ENCODE data around the gene DCLK1. TPM values are rescaled to one million over a fixed set of nuclear protein-coding genes. Genes with fewer than 3 reads are reported as not detected.

The DCLK1 gene
- total RNA-seq, 1 experiment from 2014 or later = not detected

GRCh38 chr13:35979361-35979951, 151.7 kb downstream of the DCLK1 start:
- CTCF ChIA-PET = interaction anchor here (1.3 kb wide), 2 partner anchors 296 to 757 kb away, joined by 5 read pairs; no protein-coding TSS in a partner anchor
- intact Hi-C loops (cut with micrococcal nuclease; ENCODE audit: unreplicated experiment) = loop anchor here (2.0 kb wide), 1 partner anchor 757 kb away; no protein-coding TSS in a partner anchor
- POLR2A ChIA-PET = no interaction called here
- Mint-ChIP-seq H3K27ac (ENCODE audit: unreplicated experiment) (no peak overlapping the region), H3K9me3 (ENCODE audit: unreplicated experiment) (peaks cover 10% of the 10 kb centered on the region), H3K36me3 (ENCODE audit: insufficient read depth, unreplicated experiment) (no peaks in the 10 kb centered on the region), H3K27me3 (ENCODE audit: insufficient read depth, unreplicated experiment) (peaks cover 3% of the 10 kb centered on the region), H3K4me3 (ENCODE audit: unreplicated experiment) (no peak overlapping the region), H3K4me1 (ENCODE audit: low read depth, unreplicated experiment) (no peaks in the 10 kb centered on the region)
- H3K4me3 ChIP-seq (ENCODE audit: low read depth, low read length) = no peak overlapping the region
- BruUV-seq (replicated peaks) = no TSS peak
- no peak for DNase-seq
- no peaks in the 10 kb centered on the region for H3K4me1 ChIP-seq
- no peak for TF ChIP-seq CTCF (IDR thresholded peaks at IDR 0.05; ENCODE audit: insufficient read depth in 1 of 2, low read depth in 1 of 2, low read length in 1 of 2, severe bottlenecking in 1 of 2, unreplicated experiment in 1 of 2)
- H3K36me3 ChIP-seq (ENCODE audit: control insufficient read depth, insufficient read depth, low read length) = no peaks in the 10 kb centered on the region
- H3K27me3 ChIP-seq (replicated peaks; ENCODE audit: control insufficient read depth, insufficient read depth, low read length) = no peaks in the 10 kb centered on the region
- H3K9me3 ChIP-seq = no peaks in the 10 kb centered on the region

GRCh38 chr13:35978607-35979316, 152.4 kb downstream of the DCLK1 start:
- no TSS peak for BruUV-seq (replicated peaks)
- Histone ChIP-seq H3K4me1 (no peaks in the 10 kb centered on the region), H3K4me3 (ENCODE audit: low read depth, low read length) (no peak overlapping the region), H3K36me3 (ENCODE audit: control insufficient read depth, insufficient read depth, low read length) (no peaks in the 10 kb centered on the region), H3K27me3 (replicated peaks; ENCODE audit: control insufficient read depth, insufficient read depth, low read length) (no peaks in the 10 kb centered on the region), H3K9me3 (no peaks in the 10 kb centered on the region)
- ChIA-PET CTCF (interaction anchor here (0.6 to 1.3 kb wide), 3 partner anchors 222 to 757 kb away, joined by 4 to 5 read pairs (median 5); no protein-coding TSS in a partner anchor), POLR2A (no interaction called here)
- TF ChIP-seq CTCF (IDR thresholded peaks at IDR 0.05; ENCODE audit: insufficient read depth in 1 of 2, low read depth in 1 of 2, low read length in 1 of 2, severe bottlenecking in 1 of 2, unreplicated experiment in 1 of 2) = peak; percentile 54 to 84
- no peak overlapping the region for H3K4me3 Mint-ChIP-seq (ENCODE audit: unreplicated experiment)
- no peak overlapping the region for H3K27ac Mint-ChIP-seq (ENCODE audit: unreplicated experiment)
- DNase-seq = peak in 1 of 2 experiments; percentile 51
- no peaks in the 10 kb centered on the region for H3K36me3 Mint-ChIP-seq (ENCODE audit: insufficient read depth, unreplicated experiment)
- peaks cover 10% of the 10 kb centered on the region for H3K9me3 Mint-ChIP-seq (ENCODE audit: unreplicated experiment)
- intact Hi-C loops (cut with micrococcal nuclease; ENCODE audit: unreplicated experiment) = loop anchor here (1.0 to 2.0 kb wide), 2 partner anchors 297 to 758 kb away; no protein-coding TSS in a partner anchor
- peaks cover 3% of the 10 kb centered on the region for H3K27me3 Mint-ChIP-seq (ENCODE audit: insufficient read depth, unreplicated experiment)
- H3K4me1 Mint-ChIP-seq (ENCODE audit: low read depth, unreplicated experiment) = no peaks in the 10 kb centered on the region

- no peak for TF ChIP-seq CTCF (IDR thresholded peaks at IDR 0.05; ENCODE audit: insufficient read depth in 1 of 2, low read depth in 1 of 2, low read length in 1 of 2, severe bottlenecking in 1 of 2, unreplicated experiment in 1 of 2)
- CTCF ChIA-PET = interaction anchor here (1.2 kb wide), 1 partner anchor 298 kb away, joined by 7 read pairs; no protein-coding TSS in a partner anchor
- Histone ChIP-seq H3K4me3 (ENCODE audit: low read depth, low read length) (no peak overlapping the region), H3K36me3 (ENCODE audit: control insufficient read depth, insufficient read depth, low read length) (no peaks in the 10 kb centered on the region), H3K4me1 (no peaks in the 10 kb centered on the region), H3K27me3 (replicated peaks; ENCODE audit: control insufficient read depth, insufficient read depth, low read length) (no peaks in the 10 kb centered on the region), H3K9me3 (no peaks in the 10 kb centered on the region)
- H3K9me3 Mint-ChIP-seq (ENCODE audit: unreplicated experiment) = peaks cover 6% of the 10 kb centered on the region
- no peak overlapping the region for H3K4me3 Mint-ChIP-seq (ENCODE audit: unreplicated experiment)
- peaks cover 4% of the 10 kb centered on the region for H3K27me3 Mint-ChIP-seq (ENCODE audit: insufficient read depth, unreplicated experiment)
- no peaks in the 10 kb centered on the region for H3K36me3 Mint-ChIP-seq (ENCODE audit: insufficient read depth, unreplicated experiment)
- POLR2A ChIA-PET = no interaction called here
- BruUV-seq (replicated peaks) = no TSS peak
- intact Hi-C loops (cut with micrococcal nuclease; ENCODE audit: unreplicated experiment) = no loop called here
- DNase-seq = no peak
- no peaks in the 10 kb centered on the region for H3K4me1 Mint-ChIP-seq (ENCODE audit: low read depth, unreplicated experiment)
- no peak overlapping the region for H3K27ac Mint-ChIP-seq (ENCODE audit: unreplicated experiment)
Observed at GRCh38 chr13:35977060-35977459, 154.1 kb downstream of the DCLK1 start.
